Medulla oblongata (tissue), 1 donor: ENCODE results near the gene BANP.
"Not testable (repeated sequence)": the region's sequence is repeated elsewhere in the genome, so short reads cannot be mapped to it uniquely, and the experiment has no call there.

Experiments used
- DNase-seq: peaks from one replicate; pipeline ENCODE4 v3.0.0-alpha.2; 2015; ENCODE audit errors: extremely low spot score

BANP gene

DNA sequence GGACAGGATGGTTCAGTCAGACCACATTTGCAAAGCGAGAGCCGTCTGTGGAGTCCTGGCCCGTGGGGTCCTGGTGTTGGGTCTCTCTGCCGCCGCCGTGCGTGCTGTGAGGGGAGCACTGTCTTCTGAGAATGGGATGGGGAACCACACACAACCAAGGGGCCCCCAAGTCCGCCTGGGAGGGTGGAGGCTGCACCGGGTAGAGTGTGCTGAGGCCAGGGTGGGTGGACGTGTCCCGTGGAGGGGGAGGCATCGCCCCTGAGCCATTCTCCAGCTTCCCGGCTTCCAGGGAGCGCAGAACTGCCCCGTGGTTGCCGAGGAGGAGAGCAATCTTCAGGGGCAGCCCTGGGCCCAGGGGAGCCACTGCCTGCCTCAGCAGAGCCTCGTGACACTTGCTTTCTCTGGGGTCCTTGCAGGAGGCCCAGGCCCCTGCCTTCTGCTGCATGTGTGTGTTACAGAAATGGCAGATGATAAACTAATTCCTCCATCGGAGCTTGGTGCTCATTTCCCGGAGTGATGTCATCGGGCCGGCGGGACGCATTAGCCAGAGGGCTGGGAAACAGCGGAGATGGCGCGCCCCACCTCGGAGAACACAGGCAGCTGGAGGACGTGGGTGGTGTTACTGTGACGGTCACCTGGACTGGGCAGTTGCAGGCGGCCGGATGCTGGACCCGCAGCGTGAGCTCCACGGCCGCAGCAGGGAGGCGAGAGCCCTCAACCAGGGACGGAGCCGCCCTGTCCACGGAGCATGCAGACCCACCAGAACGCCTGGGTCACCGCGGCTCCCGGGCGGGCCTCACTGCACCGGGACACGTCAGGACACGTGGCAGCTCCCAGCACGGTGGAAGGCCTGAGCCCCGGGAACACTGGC is 168.9 kb downstream of the BANP start:
- not testable (repeated sequence) for DNase-seq

- no peak for DNase-seq
These were observed 169.6 kb downstream of the BANP start for GRCh38 chr16:88120812-88121211.

DNA sequence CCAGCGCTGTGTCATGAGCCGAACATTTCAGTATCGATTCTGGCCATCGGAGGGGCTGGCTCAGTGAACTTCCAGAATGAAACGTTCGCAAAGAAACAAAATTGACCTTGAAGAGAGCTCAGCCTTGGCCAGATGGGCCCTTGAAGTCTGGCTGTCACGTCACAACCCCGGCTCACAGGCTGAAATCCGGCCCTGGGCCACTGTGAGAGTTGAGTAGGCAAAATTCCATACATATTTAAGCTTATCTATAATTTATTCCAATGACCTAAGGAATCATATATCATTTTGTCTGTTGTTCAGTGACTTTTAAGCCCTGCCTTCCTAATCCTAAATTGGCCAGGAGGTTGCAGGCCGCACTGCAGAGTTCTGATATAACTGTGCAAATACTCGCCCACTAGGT is 170.2 kb downstream of the BANP start:
- not testable (repeated sequence) for DNase-seq

- no peak for DNase-seq
These were observed 170.8 kb downstream of the BANP start for GRCh38 chr16:88121886-88122580.
